Neural cell (in vitro differentiated cells): ENCODE measurements around the gene PRKAB1.

Experiments used
- SMC3 ChIP-seq: fragments of 450-650 bp; conservative IDR thresholded peaks from 2 replicates; pipeline ENCODE4 v1.6.1; 2014; ENCODE audit warnings: antibody characterized with exemption, mild to moderate bottlenecking, moderate library complexity; ENCODE audit not compliant: poor library complexity
- TF ChIP-seq, protein P1 (sequence below): fragments of 450-650 bp; IDR thresholded peaks from 2 replicates; pipeline ENCODE4 v1.5.1; 2014; ENCODE audit warnings: antibody characterized with exemption, mild to moderate bottlenecking, moderate library complexity; ENCODE audit not compliant: poor library complexity, severe bottlenecking

DNA sequence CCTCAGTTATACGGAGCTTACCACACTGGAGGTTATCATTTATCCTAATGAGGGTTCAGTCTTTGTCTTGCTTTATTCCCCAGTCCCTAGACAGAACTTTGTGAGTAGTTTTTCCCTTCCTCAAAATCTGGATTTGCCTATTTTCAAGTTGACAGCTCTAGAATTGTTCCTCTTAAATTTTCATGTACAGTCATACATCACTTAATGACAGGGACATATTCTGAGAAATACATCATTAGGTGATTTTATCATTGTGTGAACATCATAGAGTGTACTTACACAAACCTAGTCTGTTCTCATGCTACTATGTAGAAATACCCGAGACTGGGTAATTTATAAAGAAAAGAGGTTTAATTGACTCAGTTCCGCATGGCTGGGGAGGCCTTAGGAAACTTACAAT is 3.1 kb downstream of the PRKAB1 start:
- TF ChIP-seq, protein P1, sequence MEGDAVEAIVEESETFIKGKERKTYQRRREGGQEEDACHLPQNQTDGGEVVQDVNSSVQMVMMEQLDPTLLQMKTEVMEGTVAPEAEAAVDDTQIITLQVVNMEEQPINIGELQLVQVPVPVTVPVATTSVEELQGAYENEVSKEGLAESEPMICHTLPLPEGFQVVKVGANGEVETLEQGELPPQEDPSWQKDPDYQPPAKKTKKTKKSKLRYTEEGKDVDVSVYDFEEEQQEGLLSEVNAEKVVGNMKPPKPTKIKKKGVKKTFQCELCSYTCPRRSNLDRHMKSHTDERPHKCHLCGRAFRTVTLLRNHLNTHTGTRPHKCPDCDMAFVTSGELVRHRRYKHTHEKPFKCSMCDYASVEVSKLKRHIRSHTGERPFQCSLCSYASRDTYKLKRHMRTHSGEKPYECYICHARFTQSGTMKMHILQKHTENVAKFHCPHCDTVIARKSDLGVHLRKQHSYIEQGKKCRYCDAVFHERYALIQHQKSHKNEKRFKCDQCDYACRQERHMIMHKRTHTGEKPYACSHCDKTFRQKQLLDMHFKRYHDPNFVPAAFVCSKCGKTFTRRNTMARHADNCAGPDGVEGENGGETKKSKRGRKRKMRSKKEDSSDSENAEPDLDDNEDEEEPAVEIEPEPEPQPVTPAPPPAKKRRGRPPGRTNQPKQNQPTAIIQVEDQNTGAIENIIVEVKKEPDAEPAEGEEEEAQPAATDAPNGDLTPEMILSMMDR, result no peak
- TF ChIP-seq SMC3, result no peak
